Measurements from ENCODE around the gene HGS. TPM values are rescaled to one million over a fixed set of nuclear protein-coding genes. Genes with fewer than 3 reads are reported as not detected.

HGS gene
- total RNA-seq, 1 experiment from 2014 or later = 240 TPM

DNA sequence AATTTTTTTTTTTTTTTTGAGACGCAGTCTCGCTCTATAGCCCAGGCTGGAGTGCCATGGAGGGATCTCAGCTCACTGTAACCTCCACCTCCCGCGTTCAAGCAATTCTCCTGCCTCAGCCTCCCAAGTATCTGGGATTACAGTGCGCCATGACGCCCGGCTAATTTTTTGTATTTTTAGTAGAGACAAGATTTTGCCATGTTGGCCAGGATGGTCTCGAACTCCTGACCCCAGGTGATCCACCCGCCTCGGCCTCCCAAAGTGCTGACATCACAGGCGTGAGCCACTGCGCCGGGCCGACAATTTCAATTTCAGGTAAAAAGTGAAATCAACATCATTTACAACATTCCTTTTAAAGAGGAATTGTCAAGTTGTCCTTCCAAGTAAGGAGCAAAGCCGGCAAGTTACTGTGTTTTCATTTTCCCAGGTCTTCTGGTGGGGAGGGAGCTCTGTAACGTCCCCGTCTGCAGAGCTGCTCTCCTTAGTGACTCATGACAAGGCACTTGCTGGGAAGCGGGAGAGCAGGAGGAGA lies 47.8 kb upstream of the HGS start:
- POLR2A ChIA-PET = interaction anchor here (0.5 kb wide), 1 partner anchor 37 kb away, joined by 3 read pairs; no protein-coding TSS in a partner anchor
- Histone ChIP-seq H3K4me1 (ENCODE audit: control insufficient read depth, insufficient read depth, low read length) (0 out of 2 replicates have a peak, but pooled peaks cover 3% of the 10 kb centered on the region), H3K9me3 (ENCODE audit: control insufficient read depth, insufficient read depth, low read depth, low read length) (no peaks in the 10 kb centered on the region), H3K36me3 (ENCODE audit: control insufficient read depth, insufficient read depth, low read length) (peaks cover 5% of the 10 kb centered on the region; the same call in 1 of the 2 replicates), H3K4me3 (ENCODE audit: low read depth in 2 of 2, low read length in 2 of 2) (peak overlapping the region; percentile 76 to 82), H3K27me3 (ENCODE audit: control insufficient read depth, insufficient read depth, low read length) (no peaks in the 10 kb centered on the region), H3K27ac (ENCODE audit: low read length) (peak overlapping the region; percentile 92)
- CTCF ChIA-PET = no interaction called here
- BruUV-seq (replicated peaks) = no TSS peak
- in situ Hi-C loops (cut with HindIII; ENCODE audit: low pct_unique_long_range_greater_than_20kb, low sequenced_read_pairs) (no loop called here), intact Hi-C loops (cut with micrococcal nuclease; ENCODE audit: unreplicated experiment) (no loop called here)
- no peak for TF ChIP-seq SIN3A (IDR thresholded peaks at IDR 0.05; ENCODE audit: borderline replicate concordance, insufficient read depth, low read depth, low read length)
- no peak for TF ChIP-seq CTCF (IDR thresholded peaks at IDR 0.05)
- TF ChIP-seq REST (IDR thresholded peaks at IDR 0.05; ENCODE audit: insufficient read depth in 1 of 2, low read depth in 2 of 2, low read length in 1 of 2) = no peak
- TF ChIP-seq TCF7L2 (IDR thresholded peaks at IDR 0.05; ENCODE audit: low read depth, low read length) = no peak
- TF ChIP-seq POLR2AphosphoS5 (IDR thresholded peaks at IDR 0.05; ENCODE audit: low read depth, low read length) = no peak
- ATAC-seq (peak; percentile 69), DNase-seq (ENCODE audit: low read depth, low spot score) (no peak)

DNA sequence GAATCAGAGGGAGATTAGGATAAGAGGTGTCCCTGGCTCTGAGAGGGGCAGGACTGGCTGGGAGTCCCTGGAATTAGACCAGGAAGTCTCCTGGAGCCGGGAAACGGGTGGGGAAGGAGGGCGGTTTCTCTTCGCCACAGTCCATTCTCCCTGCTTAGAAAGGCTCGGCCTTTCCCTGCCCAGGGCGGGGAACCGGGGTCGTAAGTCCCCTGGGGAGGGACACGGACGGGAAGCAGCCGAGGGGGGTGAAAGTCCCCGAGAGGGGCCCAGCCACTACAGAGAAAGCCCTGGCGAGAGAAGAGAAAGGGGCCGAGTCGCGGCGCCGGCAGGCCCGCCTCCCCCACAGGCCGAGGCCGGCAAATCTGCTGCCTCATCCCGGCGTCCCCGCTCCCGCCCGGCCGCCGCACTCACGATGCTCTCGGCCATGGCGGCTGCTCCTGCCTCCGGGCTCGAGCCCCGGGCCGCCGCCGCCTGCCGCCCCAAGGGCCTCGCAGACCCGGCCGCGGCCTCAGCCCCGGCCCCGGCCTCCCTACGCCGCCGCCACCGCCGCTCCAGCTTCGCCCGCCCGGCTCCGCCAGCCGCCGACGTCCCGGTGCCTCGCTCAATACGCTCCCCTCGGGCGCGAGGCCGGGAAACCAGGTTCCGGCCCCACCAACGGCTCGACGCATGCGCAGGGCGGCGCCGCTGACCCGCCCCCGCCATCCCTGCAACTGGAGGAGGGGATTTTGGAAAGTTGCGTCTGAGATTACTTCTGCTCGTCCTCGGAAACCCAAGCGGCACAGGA lies 47.1 kb upstream of the HGS start, which contains the start of the genes NPLOC4 and TSPAN10:
NPLOC4 (minus strand) TSS at position 608 of the 784 bp plus-strand sequence; CDS start at position 426, 182 bp downstream.
TSPAN10 (plus strand) TSS at position 692 of the 784 bp plus-strand sequence. CDS start 5,217 bp downstream, outside the sequence.
- Histone ChIP-seq H3K4me3 (ENCODE audit: low read depth in 2 of 2, low read length in 2 of 2) (peak within 1 kb of the TSS; percentile 76 to 82), H3K27me3 (ENCODE audit: control insufficient read depth, insufficient read depth, low read length) (no peaks in the 10 kb centered on the region), H3K27ac (ENCODE audit: low read length) (peak within 1 kb of the TSS; percentile 92), H3K9me3 (ENCODE audit: control insufficient read depth, insufficient read depth, low read depth, low read length) (no peaks in the 10 kb centered on the region), H3K4me1 (ENCODE audit: control insufficient read depth, insufficient read depth, low read length) (0 out of 2 replicates have a peak, but pooled peaks cover 3% of the 10 kb centered on the region), H3K36me3 (ENCODE audit: control insufficient read depth, insufficient read depth, low read length) (peaks cover 5% of the 10 kb centered on the region; the same call in 1 of the 2 replicates)
- intact Hi-C loops (cut with micrococcal nuclease; ENCODE audit: unreplicated experiment) = no loop called here
- TF ChIP-seq TCF7L2 (IDR thresholded peaks at IDR 0.05; ENCODE audit: low read depth, low read length) (no peak), REST (IDR thresholded peaks at IDR 0.05; ENCODE audit: insufficient read depth in 1 of 2, low read depth in 2 of 2, low read length in 1 of 2) (0 out of 4 replicates have a peak, but pooled peaks of 1 of the 2 experiments have one; percentile 18), POLR2AphosphoS5 (IDR thresholded peaks at IDR 0.05; ENCODE audit: low read depth, low read length) (peak; percentile 91), SIN3A (IDR thresholded peaks at IDR 0.05; ENCODE audit: borderline replicate concordance, insufficient read depth, low read depth, low read length) (peak; percentile 98; the same call in 1 of the 2 replicates)
- ATAC-seq = peak; percentile 93
- in situ Hi-C loops (cut with HindIII; ENCODE audit: low pct_unique_long_range_greater_than_20kb, low sequenced_read_pairs) = no loop called here
- POLR2A ChIA-PET = no interaction called here
- DNase-seq (ENCODE audit: low read depth, low spot score) = peak; percentile 30
- BruUV-seq (replicated peaks) = no TSS peak
- CTCF ChIA-PET = no interaction called here

Measured in Panc1 (cell line).